IMR-90 (cell line): Measurements from ENCODE around the gene PTPRF. TPM values are rescaled to one million over a fixed set of nuclear protein-coding genes. Genes with fewer than 3 reads are reported as not detected.
A peak's percentile ranks its signal among the peaks of the same experiment; 100 is the strongest.

ENCODE experiments used
- ATAC-seq: fragments of 200-7000 bp; cut with Tn5 transposase; 2 replicates; pipeline ENCODE4 v1.9.1; 2020; ENCODE audit warnings: low read depth, mild to moderate bottlenecking, moderate library complexity
- BruUV-seq: library from RNA; stranded (reverse); fragments of 400-500 nt; replicated peaks from 2 replicates; lab custom pipeline; 2021; lab: Mats Ljungman, UMichigan
- CTCF ChIA-PET: fragments of 300-600 bp; formaldehyde crosslinking; extraction: SDS; loops from one replicate; lab custom pipeline; 2021; ENCODE audit warnings: antibody characterized with exemption; lab: Yijun Ruan, JAX
- POLR2A ChIA-PET: fragments of 300-600 bp; sonication (Branson Sonifier 250); formaldehyde crosslinking; loops from one replicate; lab custom pipeline; 2022; ENCODE audit warnings: antibody characterized with exemption; ENCODE audit not compliant: unreplicated experiment; lab: Charles Lee
- DNase-seq: peaks from one replicate; pipeline ENCODE4 v3.0.0; 2013
- H2AFZ ChIP-seq: replicated peaks from 2 replicates; pipeline ENCODE3; 2013; ENCODE audit warnings: low read length, mild to moderate bottlenecking; ENCODE audit not compliant: poor library complexity
- H2AK5ac ChIP-seq: 2 replicates; pipeline ENCODE4 v1.6.1; 2013; ENCODE audit warnings: low read depth, low read length, inconsistent platforms
- H2AK9ac ChIP-seq: replicated peaks from 2 replicates; pipeline ENCODE3; 2013; ENCODE audit warnings: mild to moderate bottlenecking, low read depth, low read length, moderate library complexity; ENCODE audit not compliant: poor library complexity
- H2BK120ac ChIP-seq: 2 replicates; pipeline ENCODE4 v1.6.1; 2013; ENCODE audit warnings: low read depth, low read length, inconsistent platforms
- H2BK15ac ChIP-seq: 3 replicates; pipeline ENCODE4 v1.6.1; 2013; ENCODE audit warnings: low read depth, low read length, inconsistent platforms
- H2BK20ac ChIP-seq: 2 replicates; pipeline ENCODE4 v1.6.1; 2013; ENCODE audit warnings: low read depth, mild to moderate bottlenecking, inconsistent platforms, low read length, moderate library complexity
- H2BK5ac ChIP-seq: 2 replicates; pipeline ENCODE4 v1.6.1; 2013; ENCODE audit warnings: mild to moderate bottlenecking, low read depth, low read length, inconsistent platforms; ENCODE audit not compliant: poor library complexity, severe bottlenecking
- H3K14ac ChIP-seq: replicated peaks from 2 replicates; pipeline ENCODE4 v1.6.1; 2013; ENCODE audit warnings: low read depth, low read length, inconsistent platforms
- H3K18ac ChIP-seq: 2 replicates; pipeline ENCODE4 v1.6.1; 2013; ENCODE audit warnings: low read depth, low read length, control low read depth
- H3K23ac ChIP-seq: 2 replicates; pipeline ENCODE4 v1.6.1; 2013; ENCODE audit warnings: low read depth, low read length, inconsistent platforms
- H3K27ac ChIP-seq: 2 replicates; pipeline ENCODE4 v1.5.1; 2013; ENCODE audit warnings: mild to moderate bottlenecking, control low read depth, low read length; ENCODE audit not compliant: insufficient read depth
- H3K27me3 ChIP-seq: 2 replicates; pipeline ENCODE4 v1.6.1; 2013; ENCODE audit warnings: low read length; ENCODE audit not compliant: control insufficient read depth, insufficient read depth
- H3K36me3 ChIP-seq: 2 replicates; pipeline ENCODE4 v1.6.1; 2013; ENCODE audit warnings: low read length, mixed read lengths; ENCODE audit not compliant: control insufficient read depth, insufficient read depth
- H3K4ac ChIP-seq: 2 replicates; pipeline ENCODE4 v1.6.1; 2013; ENCODE audit warnings: low read depth, low read length, inconsistent platforms
- H3K4me1 ChIP-seq: 2 replicates; pipeline ENCODE4 v1.6.1; 2013; ENCODE audit warnings: low read length, mixed read lengths; ENCODE audit not compliant: control insufficient read depth, insufficient read depth
- H3K4me2 ChIP-seq: 2 replicates; pipeline ENCODE4 v1.6.1; 2013; ENCODE audit warnings: low read depth, mild to moderate bottlenecking, control low read depth, low read length, moderate library complexity
- H3K4me3 ChIP-seq: 2 replicates; pipeline ENCODE4 v1.5.1; 2013; ENCODE audit warnings: low read depth, mild to moderate bottlenecking, control low read depth, low read length, moderate library complexity; ENCODE audit not compliant: insufficient read depth
- H3K56ac ChIP-seq: 2 replicates; pipeline ENCODE4 v1.6.1; 2013; ENCODE audit warnings: low read length, inconsistent platforms; ENCODE audit not compliant: insufficient read depth; ENCODE audit errors: extremely low read depth
- H3K79me1 ChIP-seq, 2 experiments: 2 replicates each; pipeline ENCODE4 v1.6.1; 2013; ENCODE audit warnings: low read length in 2 of 2, inconsistent platforms in 1 of 2, low read depth in 1 of 2
- H3K9ac ChIP-seq: 2 replicates; pipeline ENCODE4 v1.6.1; 2013; ENCODE audit warnings: low read depth, low read length, control low read depth
- H3K9me1 ChIP-seq: 2 replicates; pipeline ENCODE4 v1.6.1; 2013; ENCODE audit warnings: low read length, inconsistent platforms; ENCODE audit not compliant: insufficient read depth
- H3K9me3 ChIP-seq: 2 replicates; pipeline ENCODE4 v1.6.1; 2013; ENCODE audit warnings: low read length; ENCODE audit not compliant: control insufficient read depth, insufficient read depth
- H4K20me1 ChIP-seq: 2 replicates; pipeline ENCODE4 v1.6.1; 2013; ENCODE audit warnings: low read length, inconsistent platforms; ENCODE audit not compliant: insufficient read depth
- H4K5ac ChIP-seq: 2 replicates; pipeline ENCODE4 v1.6.1; 2013; ENCODE audit warnings: mild to moderate bottlenecking, low read depth, low read length, control low read depth
- H4K8ac ChIP-seq, 2 experiments: 2 replicates each; pipeline ENCODE4 v1.6.1; 2013; ENCODE audit warnings: low read depth in 2 of 2, low read length in 2 of 2, control low read depth in 1 of 2, inconsistent platforms in 1 of 2
- H4K91ac ChIP-seq: 2 replicates; pipeline ENCODE4 v1.6.1; 2013; ENCODE audit warnings: low read depth, low read length, inconsistent platforms; ENCODE audit not compliant: insufficient read depth
- BHLHE40 ChIP-seq: fragments of 150-350 bp; IDR thresholded peaks from 2 replicates; pipeline ENCODE4 v1.6.1; 2016; ENCODE audit warnings: mild to moderate bottlenecking, low read depth, low read length
- CEBPB ChIP-seq: IDR thresholded peaks from 2 replicates; pipeline ENCODE4 v1.6.1; 2012; ENCODE audit warnings: low read depth, low read length, improper control_type of control experiment
- CHD1 ChIP-seq: IDR thresholded peaks from 2 replicates; pipeline ENCODE4 v1.6.1; 2012; ENCODE audit warnings: low read depth, low read length, improper control_type of control experiment
- CTCF ChIP-seq: conservative IDR thresholded peaks from 2 replicates; pipeline ENCODE4 v1.5.1; 2012; ENCODE audit warnings: mild to moderate bottlenecking, low read depth, low read length, improper control_type of control experiment
- FOS ChIP-seq: fragments of 150-350 bp; IDR thresholded peaks from 2 replicates; pipeline ENCODE4 v1.6.1; 2016; ENCODE audit warnings: low read depth, low read length
- MAZ ChIP-seq: IDR thresholded peaks from 2 replicates; pipeline ENCODE4 v1.6.1; 2012; ENCODE audit warnings: low read depth, mild to moderate bottlenecking, low read length, improper control_type of control experiment, moderate library complexity, borderline replicate concordance
- MXI1 ChIP-seq: IDR thresholded peaks from 2 replicates; pipeline ENCODE4 v1.6.1; 2012; ENCODE audit warnings: low read depth, mild to moderate bottlenecking, low read length, moderate library complexity, borderline replicate concordance
- NFE2L2 ChIP-seq: fragments of 150-350 bp; IDR thresholded peaks from 2 replicates; pipeline ENCODE4 v1.6.1; 2016; ENCODE audit warnings: low read depth, mild to moderate bottlenecking, low read length
- RAD21 ChIP-seq: IDR thresholded peaks from 2 replicates; pipeline ENCODE4 v1.6.1; 2012; ENCODE audit warnings: low read length, improper control_type of control experiment
- RCOR1 ChIP-seq: IDR thresholded peaks from 2 replicates; pipeline ENCODE4 v1.6.1; 2012; ENCODE audit warnings: mild to moderate bottlenecking, low read length, improper control_type of control experiment; ENCODE audit not compliant: insufficient replicate concordance
- RFX5 ChIP-seq: IDR thresholded peaks from 2 replicates; pipeline ENCODE4 v1.8.0; 2012; ENCODE audit warnings: low read depth, mild to moderate bottlenecking, low read length, moderate library complexity
- USF2 ChIP-seq: fragments of 150-350 bp; IDR thresholded peaks from 2 replicates; pipeline ENCODE4 v1.6.1; 2017; ENCODE audit warnings: mild to moderate bottlenecking, antibody characterized with exemption, low read length, low read depth
- WGBS, 2 experiments: methylation state at CpG; one replicate each; pipeline versions ENCODE4 v1.1.5 to v1.1.7; 2013; ENCODE audit warnings: missing lambda C conversion rate in 2 of 2; ENCODE audit not compliant: insufficient read length in 1 of 2; ENCODE audit errors: extremely low coverage in 2 of 2; 5-methylcytosine and 5-hydroxymethylcytosine counted together
- dilution Hi-C: fragments of 300-500 bp; cut with HindIII; formaldehyde crosslinking; loops from one replicate; pipeline ENCODE4 v1.14.3; 2018; ENCODE audit warnings: low sequenced_read_pairs; ENCODE audit not compliant: unreplicated experiment
- in situ Hi-C: fragments of 300-500 bp; cut with MboI; formaldehyde crosslinking; loops from 3 replicates; pipeline ENCODE4 v1.14.3; 2019; ENCODE audit warnings: low sequenced_read_pairs, inconsistent platforms, mixed read lengths
- intact Hi-C: fragments of 100-400 bp; cut with micrococcal nuclease; formaldehyde crosslinking; loops from 2 replicates; pipeline ENCODE4 v1.10.0; 2022
- polyA plus RNA-seq, 3 experiments: library from polyadenylated mRNA; depleted of rRNA; stranded (reverse); fragments of >200 nt; gene quantifications; 2 replicates each; pipeline ENCODE4 v1.2.3, GENCODE V29; 2012; ENCODE audit warnings: low replicate concordance in 1 of 3
- total RNA-seq: library from RNA; depleted of rRNA; stranded (reverse); fragments of >200 nt; gene quantifications from 2 replicates; pipeline ENCODE4 v1.2.3, GENCODE V29; 2012

The PTPRF gene
- total and polyA plus RNA-seq, 2 of the 4 experiments (the other 2 are of a cell fraction): 25.8 to 92.3 TPM

- no peak for TF ChIP-seq CTCF
Observed at GRCh38 chr1:43524804-43525203, 5.9 kb upstream of the PTPRF start (continued).

GRCh38 chr1:43526002-43526401 is 4.7 kb upstream of the PTPRF start:
- peak overlapping the region; percentile 72 for H3K14ac ChIP-seq
- peak overlapping the region; percentile 88 for H2BK120ac ChIP-seq
- POLR2A ChIA-PET: no interaction called here
- H3K79me1 ChIP-seq: peaks cover 7 to 11% of the 10 kb centered on the region in 2 experiments
- peak overlapping the region; percentile 92 for H2AK5ac ChIP-seq
- H2AK9ac ChIP-seq: peak overlapping the region; percentile 75
- H4K8ac ChIP-seq: peak overlapping the region; percentile 31 to 59; a peak in 2 of 4 replicates
- H3K9me3 ChIP-seq: no peaks in the 10 kb centered on the region
- H3K4me1 ChIP-seq: peaks cover 4% of the 10 kb centered on the region; the same call in 1 of the 2 replicates
- intact Hi-C loops: loop anchor here (5.0 kb wide), 3 partner anchors 74 to 511 kb away; partner anchors contain the start of gene HYI
- BruUV-seq: no TSS peak
- ATAC-seq: 0 out of 2 replicates have a peak, but pooled peaks have one; percentile 32
- no peak overlapping the region for H3K4me3 ChIP-seq
- no peaks in the 10 kb centered on the region for H4K20me1 ChIP-seq
- H4K5ac ChIP-seq: peak overlapping the region; percentile 0; the same call in 1 of the 2 replicates
- peaks cover 12% of the 10 kb centered on the region for H3K9me1 ChIP-seq
- H3K56ac ChIP-seq: no peak overlapping the region
- H4K91ac ChIP-seq: peak overlapping the region; percentile 19
- H3K4ac ChIP-seq: peak overlapping the region; percentile 81
- no peak overlapping the region for H3K23ac ChIP-seq
- DNase-seq: peak; percentile 67
- H3K27me3 ChIP-seq: no peaks in the 10 kb centered on the region
- peak overlapping the region; percentile 83; the same call in 1 of the 2 replicates for H2BK20ac ChIP-seq
- no peak overlapping the region for H3K18ac ChIP-seq
- dilution Hi-C loops: no loop called here
- no peak overlapping the region for H3K9ac ChIP-seq
- in situ Hi-C loops: loop anchor here (25.0 kb wide), 1 partner anchor 436 kb away; the partner anchor contains the start of genes ATP6V0B and DPH2
- peak overlapping the region; percentile 82 for H2AFZ ChIP-seq
- H2BK15ac ChIP-seq: peak overlapping the region; percentile 72; the same call in 1 of the 3 replicates
- no peak overlapping the region for H3K4me2 ChIP-seq
- H3K27ac ChIP-seq: no peak overlapping the region; the same call in 1 of the 2 replicates
- no peaks in the 10 kb centered on the region for H3K36me3 ChIP-seq
- peak overlapping the region; percentile 28 for H2BK5ac ChIP-seq
- WGBS, 2 experiments: 84% methylated on average over 4 of the region's 10 CpGs; no CpG with 5 or more reads in 1 of the 2 experiments
- CTCF ChIA-PET: no interaction called here
- TF ChIP-seq RCOR1 (no peak), RFX5 (no peak), USF2 (no peak), MAZ (no peak), BHLHE40 (no peak), CEBPB (no peak), MXI1 (no peak), CHD1 (no peak), CTCF (no peak), FOS (no peak), NFE2L2 (no peak), RAD21 (no peak)
